Fibroblast of lung (primary cell): ENCODE results near the gene SLC17A3.

Experiments used
- EZH2 ChIP-seq: IDR thresholded peaks from 2 replicates; pipeline ENCODE4 v1.5.1; 2012; ENCODE audit warnings: low read length, control low read depth, mild to moderate bottlenecking; ENCODE audit errors: missing control alignments
- TF ChIP-seq, protein P1 (sequence below), 2 donors: IDR thresholded peaks in 1 of 2; conservative IDR thresholded peaks in 1 of 2; 1 replicate in 1 of 2; 2 replicates in 1 of 2; pipeline ENCODE4 v1.5.1; 2011 to 2012; ENCODE audit warnings: low read length in 2 of 2, control low read depth in 1 of 2, inconsistent platforms in 1 of 2, low read depth in 1 of 2, mild to moderate bottlenecking in 1 of 2

DNA sequence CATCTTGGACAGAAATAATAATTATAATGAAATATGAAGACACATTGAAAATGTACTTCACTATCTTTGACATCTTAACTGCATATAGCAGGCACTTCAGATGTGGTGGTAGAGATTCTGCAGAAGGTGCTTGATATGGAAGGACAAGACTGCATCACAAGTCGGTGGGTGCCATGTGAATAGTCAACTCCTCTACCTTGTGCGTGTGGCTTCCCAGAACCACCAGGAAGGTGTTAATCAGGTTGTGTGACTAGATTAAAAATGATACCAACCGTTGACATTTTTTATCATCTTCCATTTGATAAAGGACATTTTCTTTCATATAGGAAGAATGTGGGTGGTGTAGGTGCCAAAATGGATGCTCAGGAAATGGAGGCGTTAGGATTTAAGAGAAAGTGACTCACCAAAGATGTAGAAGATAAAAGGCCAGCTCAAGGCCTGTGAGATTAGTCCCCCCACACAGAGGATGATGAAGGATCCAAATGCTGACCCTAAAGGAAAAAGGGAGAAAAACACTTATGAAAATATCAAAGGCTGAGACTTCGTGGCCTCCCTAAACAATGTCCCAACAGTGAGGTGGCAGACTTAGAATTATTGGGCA is 44.1 kb upstream of the SLC17A3 start:
- TF ChIP-seq, protein P1, sequence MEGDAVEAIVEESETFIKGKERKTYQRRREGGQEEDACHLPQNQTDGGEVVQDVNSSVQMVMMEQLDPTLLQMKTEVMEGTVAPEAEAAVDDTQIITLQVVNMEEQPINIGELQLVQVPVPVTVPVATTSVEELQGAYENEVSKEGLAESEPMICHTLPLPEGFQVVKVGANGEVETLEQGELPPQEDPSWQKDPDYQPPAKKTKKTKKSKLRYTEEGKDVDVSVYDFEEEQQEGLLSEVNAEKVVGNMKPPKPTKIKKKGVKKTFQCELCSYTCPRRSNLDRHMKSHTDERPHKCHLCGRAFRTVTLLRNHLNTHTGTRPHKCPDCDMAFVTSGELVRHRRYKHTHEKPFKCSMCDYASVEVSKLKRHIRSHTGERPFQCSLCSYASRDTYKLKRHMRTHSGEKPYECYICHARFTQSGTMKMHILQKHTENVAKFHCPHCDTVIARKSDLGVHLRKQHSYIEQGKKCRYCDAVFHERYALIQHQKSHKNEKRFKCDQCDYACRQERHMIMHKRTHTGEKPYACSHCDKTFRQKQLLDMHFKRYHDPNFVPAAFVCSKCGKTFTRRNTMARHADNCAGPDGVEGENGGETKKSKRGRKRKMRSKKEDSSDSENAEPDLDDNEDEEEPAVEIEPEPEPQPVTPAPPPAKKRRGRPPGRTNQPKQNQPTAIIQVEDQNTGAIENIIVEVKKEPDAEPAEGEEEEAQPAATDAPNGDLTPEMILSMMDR (conservative IDR thresholded peaks at IDR 0.05 in 1 of 2, IDR thresholded peaks at IDR 0.05 in 1 of 2; ENCODE audit: low read depth in 1 of 2, low read length in 2 of 2) = no peak
- no peak for TF ChIP-seq EZH2
